Measurements from ENCODE around the gene CDK11B.
"Not testable (repeated sequence)": the region's sequence is repeated elsewhere in the genome, so short reads cannot be mapped to it uniquely, and the experiment has no call there.

The CDK11B gene

DNA sequence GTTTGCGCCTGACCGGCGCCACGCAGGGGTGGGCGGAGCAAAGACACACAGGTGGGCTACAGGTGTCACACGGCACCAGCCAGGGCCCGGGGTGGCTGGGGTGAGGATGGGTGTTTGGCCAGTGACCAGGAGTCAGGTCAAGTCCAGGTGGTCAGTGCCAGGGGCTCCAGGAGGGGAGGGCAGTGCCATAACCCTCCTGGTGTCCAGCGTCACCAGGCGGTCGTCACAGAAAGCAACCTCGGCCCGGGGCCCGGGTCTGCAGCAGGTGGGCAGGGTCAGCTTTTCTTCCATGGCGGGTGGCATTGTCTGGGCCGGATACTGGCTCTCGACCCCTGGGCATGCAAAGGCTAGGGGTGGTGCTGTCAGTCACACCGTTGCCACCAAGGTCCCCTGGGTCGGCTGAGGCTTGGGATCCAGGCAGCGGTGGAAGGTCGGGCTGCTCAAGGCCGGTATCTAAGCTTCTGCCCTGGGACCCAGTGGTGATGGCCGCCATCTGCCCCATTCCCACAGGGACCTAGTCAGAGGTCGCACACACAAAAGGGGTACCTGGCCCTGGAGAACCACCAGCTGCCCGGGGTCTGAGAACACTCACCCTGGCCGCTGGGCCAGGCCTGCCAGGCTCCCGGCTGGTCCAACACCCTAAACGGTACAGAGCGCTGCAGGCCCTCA is 60.6 kb downstream of the CDK11B start:
- H3K4me1 ChIP-seq (ENCODE audit: low read length): peaks cover 25% of the 10 kb centered on the region
- no peaks in the 10 kb centered on the region for H3K79me2 ChIP-seq (ENCODE audit: low read length)
- H3K9me3 ChIP-seq (ENCODE audit: insufficient read depth, low read length): no peaks in the 10 kb centered on the region
- TF ChIP-seq, protein P1, sequence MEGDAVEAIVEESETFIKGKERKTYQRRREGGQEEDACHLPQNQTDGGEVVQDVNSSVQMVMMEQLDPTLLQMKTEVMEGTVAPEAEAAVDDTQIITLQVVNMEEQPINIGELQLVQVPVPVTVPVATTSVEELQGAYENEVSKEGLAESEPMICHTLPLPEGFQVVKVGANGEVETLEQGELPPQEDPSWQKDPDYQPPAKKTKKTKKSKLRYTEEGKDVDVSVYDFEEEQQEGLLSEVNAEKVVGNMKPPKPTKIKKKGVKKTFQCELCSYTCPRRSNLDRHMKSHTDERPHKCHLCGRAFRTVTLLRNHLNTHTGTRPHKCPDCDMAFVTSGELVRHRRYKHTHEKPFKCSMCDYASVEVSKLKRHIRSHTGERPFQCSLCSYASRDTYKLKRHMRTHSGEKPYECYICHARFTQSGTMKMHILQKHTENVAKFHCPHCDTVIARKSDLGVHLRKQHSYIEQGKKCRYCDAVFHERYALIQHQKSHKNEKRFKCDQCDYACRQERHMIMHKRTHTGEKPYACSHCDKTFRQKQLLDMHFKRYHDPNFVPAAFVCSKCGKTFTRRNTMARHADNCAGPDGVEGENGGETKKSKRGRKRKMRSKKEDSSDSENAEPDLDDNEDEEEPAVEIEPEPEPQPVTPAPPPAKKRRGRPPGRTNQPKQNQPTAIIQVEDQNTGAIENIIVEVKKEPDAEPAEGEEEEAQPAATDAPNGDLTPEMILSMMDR (IDR thresholded peaks at IDR 0.05; ENCODE audit: low read depth, low read length): no peak
- no peak for TF ChIP-seq EZH2phosphoT487 (IDR thresholded peaks at IDR 0.05; ENCODE audit: low read depth)
- H2AFZ ChIP-seq (ENCODE audit: low read depth, low read length): 0 out of 2 replicates have a peak overlapping the region, but pooled peaks have one; percentile 39
- no peaks in the 10 kb centered on the region for H4K20me1 ChIP-seq (ENCODE audit: insufficient read depth, low read length)
- peak overlapping the region; percentile 66; the same call in 1 of the 2 replicates for H3K4me3 ChIP-seq (ENCODE audit: low read length)
- H3K27ac ChIP-seq (ENCODE audit: low read length): no peak overlapping the region
- peaks cover 12% of the 10 kb centered on the region; the same call in 1 of the 2 replicates for H3K27me3 ChIP-seq (ENCODE audit: low read depth, low read length)
- no peaks in the 10 kb centered on the region for H3K36me3 ChIP-seq (replicated peaks; ENCODE audit: low read depth, low read length)
- peak overlapping the region; percentile 85 for H3K4me2 ChIP-seq (ENCODE audit: low read length)
- no peak overlapping the region; the same call in 1 of the 2 replicates for H3K9ac ChIP-seq (ENCODE audit: low read length)

DNA sequence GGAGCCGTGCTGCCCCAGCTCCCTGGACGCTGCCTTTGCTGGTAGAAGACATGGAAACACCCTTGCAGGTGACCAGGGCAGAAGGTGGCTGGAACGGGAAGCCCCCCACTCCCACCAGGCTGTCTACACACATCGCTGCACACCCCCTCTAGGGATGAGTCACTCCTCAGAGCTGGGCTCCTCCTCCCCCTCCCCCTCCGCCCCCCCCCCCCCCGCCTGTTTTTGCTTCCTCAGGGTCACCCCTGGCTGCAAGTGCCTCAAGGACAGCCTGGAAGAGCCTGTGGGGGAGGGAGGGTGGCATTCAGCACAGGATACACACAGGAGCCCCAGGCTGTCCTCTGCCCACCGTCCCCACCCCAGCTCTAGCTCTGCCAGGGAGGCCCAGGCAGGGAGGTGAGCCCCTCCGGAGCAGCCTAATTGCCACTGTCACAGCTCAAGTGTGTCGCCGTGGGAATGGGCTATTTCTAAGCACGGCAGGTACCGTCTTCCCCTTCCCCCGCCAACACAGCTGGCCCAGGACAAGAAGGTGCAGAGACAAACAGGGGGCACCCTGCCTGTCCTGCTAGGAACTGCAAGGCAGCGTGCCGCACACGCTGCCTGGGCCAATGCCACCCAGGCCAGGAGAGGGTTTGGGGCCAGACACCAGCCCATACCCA is 61.4 kb downstream of the CDK11B start:
- Histone ChIP-seq H3K4me3 (ENCODE audit: low read length) (peak overlapping the region; percentile 66; the same call in 1 of the 2 replicates), H4K20me1 (ENCODE audit: insufficient read depth, low read length) (no peaks in the 10 kb centered on the region), H3K4me1 (ENCODE audit: low read length) (peaks cover 17% of the 10 kb centered on the region), H2AFZ (ENCODE audit: low read depth, low read length) (peak overlapping the region; percentile 76; the same call in 1 of the 2 replicates), H3K27ac (ENCODE audit: low read length) (no peak overlapping the region), H3K27me3 (ENCODE audit: low read depth, low read length) (peaks cover 12% of the 10 kb centered on the region; the same call in 1 of the 2 replicates), H3K4me2 (ENCODE audit: low read length) (peak overlapping the region; percentile 85), H3K36me3 (replicated peaks; ENCODE audit: low read depth, low read length) (no peaks in the 10 kb centered on the region), H3K9me3 (ENCODE audit: insufficient read depth, low read length) (no peaks in the 10 kb centered on the region), H3K79me2 (ENCODE audit: low read length) (no peaks in the 10 kb centered on the region), H3K9ac (ENCODE audit: low read length) (peak overlapping the region; percentile 30; the same call in 1 of the 2 replicates)
- no peak for TF ChIP-seq EZH2phosphoT487 (IDR thresholded peaks at IDR 0.05; ENCODE audit: low read depth)
- TF ChIP-seq, protein P1 (IDR thresholded peaks at IDR 0.05; ENCODE audit: low read depth, low read length): peak; percentile 32

DNA sequence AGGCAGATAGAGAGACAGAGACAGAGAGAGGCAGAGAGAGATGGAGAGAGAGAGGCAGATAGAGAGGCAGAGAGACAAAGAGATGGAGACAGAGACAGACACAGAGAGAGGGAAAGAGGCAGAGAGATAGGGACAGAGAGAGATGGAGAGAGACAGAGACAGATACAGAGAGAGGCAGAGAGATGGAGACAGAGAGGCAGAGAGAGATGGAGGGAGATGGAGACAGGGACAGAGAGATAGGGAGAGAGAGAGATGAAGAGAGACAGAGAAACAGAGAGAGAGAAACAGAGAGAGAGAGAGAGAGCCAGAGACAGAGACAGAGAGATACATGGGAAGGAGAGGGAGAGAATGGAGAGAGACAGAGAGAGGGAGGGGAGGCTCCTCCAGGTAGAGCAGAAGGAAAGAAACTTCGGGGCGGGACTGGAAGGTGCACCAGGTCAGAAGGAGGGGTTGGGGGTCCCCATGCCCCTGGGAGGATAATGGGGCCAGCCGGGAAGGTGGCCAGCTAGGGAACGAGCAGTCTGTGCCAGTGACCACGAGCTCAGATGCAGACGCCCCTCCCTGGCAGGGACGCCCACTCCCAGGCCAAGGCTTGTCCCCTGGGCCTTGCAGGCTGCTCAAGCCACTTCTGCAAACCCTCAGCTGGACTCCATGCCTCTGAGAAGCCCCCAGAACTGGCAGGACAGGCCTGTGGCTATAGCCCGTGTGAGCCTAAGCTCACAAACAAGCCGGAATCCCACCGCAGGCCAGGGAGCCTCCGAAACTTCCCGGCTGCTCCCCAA is 62.1 kb downstream of the CDK11B start:
- H2AFZ ChIP-seq (ENCODE audit: low read depth, low read length): no peak overlapping the region
- no peak overlapping the region for H3K4me3 ChIP-seq (ENCODE audit: low read length)
- TF ChIP-seq, protein P1 (IDR thresholded peaks at IDR 0.05; ENCODE audit: low read depth, low read length): no peak
- no peak for TF ChIP-seq EZH2phosphoT487 (IDR thresholded peaks at IDR 0.05; ENCODE audit: low read depth)
- no peak overlapping the region for H3K9ac ChIP-seq (ENCODE audit: low read length)
- H3K4me1 ChIP-seq (ENCODE audit: low read length): peaks cover 13% of the 10 kb centered on the region
- H3K4me2 ChIP-seq (ENCODE audit: low read length): peak overlapping the region; percentile 26
- H3K36me3 ChIP-seq (replicated peaks; ENCODE audit: low read depth, low read length): no peaks in the 10 kb centered on the region
- peaks cover 12% of the 10 kb centered on the region; the same call in 1 of the 2 replicates for H3K27me3 ChIP-seq (ENCODE audit: low read depth, low read length)
- no peak overlapping the region for H3K27ac ChIP-seq (ENCODE audit: low read length)
- H3K79me2 ChIP-seq (ENCODE audit: low read length): no peaks in the 10 kb centered on the region
- no peaks in the 10 kb centered on the region for H3K9me3 ChIP-seq (ENCODE audit: insufficient read depth, low read length)
- no peaks in the 10 kb centered on the region for H4K20me1 ChIP-seq (ENCODE audit: insufficient read depth, low read length)

DNA sequence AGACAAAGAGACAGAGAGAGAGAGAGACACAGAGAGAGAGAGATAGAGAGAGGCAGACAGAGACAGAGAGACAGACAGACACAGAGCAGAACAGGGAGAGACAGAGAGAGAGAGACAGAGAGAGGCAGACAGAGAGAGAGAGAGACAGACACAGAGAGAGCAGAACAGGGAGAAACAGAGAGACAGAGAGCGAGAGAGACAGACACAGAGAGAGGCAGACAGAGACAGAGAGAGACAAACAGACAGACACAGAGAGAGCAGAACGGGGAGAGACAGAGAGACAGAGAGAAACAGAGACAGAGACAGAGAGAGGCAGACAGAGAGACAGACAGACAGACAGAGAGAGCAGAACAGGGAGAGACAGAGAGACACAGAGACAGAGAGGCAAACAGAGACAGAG is 63.5 kb downstream of the CDK11B start:
- H3K4me1 ChIP-seq (ENCODE audit: low read length): peaks cover 13% of the 10 kb centered on the region
- H3K79me2 ChIP-seq (ENCODE audit: low read length); H2AFZ ChIP-seq (ENCODE audit: low read depth, low read length): not testable (repeated sequence)

More for the DNA sequence above, 63.5 kb downstream of the CDK11B start:
- H3K36me3 ChIP-seq (replicated peaks; ENCODE audit: low read depth, low read length); H3K9me3 ChIP-seq (ENCODE audit: insufficient read depth, low read length); H3K4me3 ChIP-seq (ENCODE audit: low read length); H3K9ac ChIP-seq (ENCODE audit: low read length); H4K20me1 ChIP-seq (ENCODE audit: insufficient read depth, low read length); H3K4me2 ChIP-seq (ENCODE audit: low read length); H3K27ac ChIP-seq (ENCODE audit: low read length): not testable (repeated sequence)
- peaks cover 12% of the 10 kb centered on the region; the same call in 1 of the 2 replicates for H3K27me3 ChIP-seq (ENCODE audit: low read depth, low read length)
